Endothelial cell of umbilical vein (primary cell): ENCODE results near the gene ABLIM2. TPM values are rescaled to one million over a fixed set of nuclear protein-coding genes. Genes with fewer than 3 reads are reported as not detected.

ENCODE experiments used
- BruUV-seq: library from RNA; stranded (reverse); fragments of 400-500 nt; replicated peaks from 2 replicates; lab custom pipeline; 2021; lab: Mats Ljungman, UMichigan
- CTCF ChIA-PET: fragments of 300-600, 350-600 bp; sonication (Branson Sonifier 250); formaldehyde crosslinking; loops from one replicate; lab custom pipeline; 2021; ENCODE audit warnings: antibody characterized with exemption, inconsistent platforms; lab: Charles Lee
- POLR2A ChIA-PET: fragments of 300-600, 350-600 bp; sonication (Branson Sonifier 250); formaldehyde crosslinking; loops from one replicate; lab custom pipeline; 2021; ENCODE audit warnings: antibody characterized with exemption, inconsistent platforms; lab: Charles Lee
- DNase-seq: peaks from one replicate; pipeline ENCODE4 v3.0.0-alpha.2; 2011; ENCODE audit warnings: low read depth, low spot score
- FAIRE-seq: peaks from 2 replicates; lab custom pipeline; 2011; peaks lifted over from hg19 to GRCh38; lab: Jason Lieb, UNC
- H2AFZ ChIP-seq: 2 replicates; pipeline ENCODE4 v1.6.0; 2012; ENCODE audit warnings: low read depth, low read length, control low read depth, inconsistent platforms
- H3K27ac ChIP-seq: 2 replicates; pipeline ENCODE4 v1.5.1; 2011; ENCODE audit warnings: low read depth, mild to moderate bottlenecking, control low read depth, low read length, moderate library complexity; ENCODE audit not compliant: insufficient read depth
- H3K27me3 ChIP-seq, 2 experiments: 2 replicates each; pipeline versions ENCODE4 v1.6.0 to v1.6.1; 2011; ENCODE audit warnings: low read length in 2 of 2, mixed read lengths in 1 of 2; ENCODE audit not compliant: control insufficient read depth in 2 of 2, insufficient read depth in 2 of 2
- H3K36me3 ChIP-seq, 2 experiments: 2 replicates in 1 of 2; 3 replicates in 1 of 2; pipeline ENCODE4 v1.5.1; 2011; ENCODE audit warnings: low read length in 2 of 2, mild to moderate bottlenecking in 1 of 2, moderate library complexity in 1 of 2; ENCODE audit not compliant: control insufficient read depth in 2 of 2, insufficient read depth in 2 of 2; ENCODE audit errors: extremely low read depth in 1 of 2
- H3K4me1 ChIP-seq: 3 replicates; pipeline ENCODE4 v1.5.1; 2011; ENCODE audit warnings: mild to moderate bottlenecking, low read length; ENCODE audit not compliant: control insufficient read depth, insufficient read depth; ENCODE audit errors: extremely low read depth
- H3K4me2 ChIP-seq: 2 replicates; pipeline ENCODE4 v1.6.1; 2011; ENCODE audit warnings: low read length, control low read depth, mixed read lengths; ENCODE audit not compliant: insufficient read depth
- H3K4me3 ChIP-seq, 3 experiments: fragments of 200-600 bp in 1 of 3; sonication (generic), shearing (Covaris generic) in 1 of 3; replicated peaks in 1 of 3; 2 replicates each; pipeline ENCODE4 v1.5.1; 2011 to 2016; ENCODE audit warnings: control low read depth in 3 of 3, low read length in 3 of 3, mild to moderate bottlenecking in 2 of 3, inconsistent platforms in 1 of 3, low read depth in 1 of 3, moderate library complexity in 1 of 3; ENCODE audit not compliant: insufficient read depth in 1 of 3
- H3K79me2 ChIP-seq: 2 replicates; pipeline ENCODE4 v1.6.0; 2012; ENCODE audit warnings: low read length, inconsistent platforms; ENCODE audit not compliant: control insufficient read depth, insufficient read depth
- H3K9ac ChIP-seq: replicated peaks from 2 replicates; pipeline ENCODE3; 2011; ENCODE audit warnings: low read length, control low read depth; ENCODE audit not compliant: insufficient read depth; ENCODE audit errors: extremely low read depth
- H3K9me1 ChIP-seq: replicated peaks from 3 replicates; pipeline ENCODE4 v1.6.0; 2011; ENCODE audit warnings: mild to moderate bottlenecking, low read length; ENCODE audit not compliant: control insufficient read depth, insufficient read depth; ENCODE audit errors: extremely low read depth
- H3K9me3 ChIP-seq: replicated peaks from 2 replicates; pipeline ENCODE4 v1.5.1; 2012; ENCODE audit warnings: low read length, inconsistent platforms; ENCODE audit not compliant: control insufficient read depth, insufficient read depth
- H4K20me1 ChIP-seq: replicated peaks from 2 replicates; pipeline ENCODE3; 2011; ENCODE audit warnings: mild to moderate bottlenecking, low read length; ENCODE audit not compliant: control insufficient read depth, insufficient read depth; ENCODE audit errors: extremely low read depth
- EZH2 ChIP-seq: IDR thresholded peaks from 2 replicates; pipeline ENCODE4 v1.6.1; 2012; ENCODE audit warnings: borderline replicate concordance, low read depth, mild to moderate bottlenecking, moderate library complexity, low read length, inconsistent platforms; ENCODE audit not compliant: severe bottlenecking
- FOS ChIP-seq: IDR thresholded peaks from 2 replicates; pipeline ENCODE4 v1.6.1; 2011; ENCODE audit warnings: mild to moderate bottlenecking, low read length, moderate library complexity, borderline replicate concordance; ENCODE audit not compliant: insufficient read depth
- GATA2 ChIP-seq: IDR thresholded peaks from 2 replicates; pipeline ENCODE4 v1.7.0; 2011; ENCODE audit warnings: low read depth, mild to moderate bottlenecking, moderate library complexity, mixed read lengths, low read length; ENCODE audit not compliant: insufficient read length, insufficient read depth
- JUN ChIP-seq: IDR thresholded peaks from 2 replicates; pipeline ENCODE4 v1.6.1; 2011; ENCODE audit warnings: borderline replicate concordance, low read depth; ENCODE audit not compliant: insufficient read length, insufficient read depth
- MYC ChIP-seq: IDR thresholded peaks from one replicate; pipeline ENCODE4 v1.6.1; 2011; ENCODE audit warnings: mild to moderate bottlenecking, low read depth, low read length
- POLR2A ChIP-seq: IDR thresholded peaks from 2 replicates; pipeline ENCODE4 v1.6.1; 2012; ENCODE audit warnings: low read depth, mild to moderate bottlenecking, control low read depth, low read length
- POLR2AphosphoS5 ChIP-seq: IDR thresholded peaks from 2 replicates; pipeline ENCODE4 v1.6.1; 2012; ENCODE audit warnings: low read depth, mild to moderate bottlenecking, control low read depth, low read length, moderate library complexity; ENCODE audit not compliant: insufficient read depth
- dilution Hi-C: fragments of 300-500 bp; cut with MboI; formaldehyde crosslinking; loops from one replicate; pipeline ENCODE4 v1.15.0; 2019; ENCODE audit warnings: low sequenced_read_pairs; ENCODE audit not compliant: extremely low pct_ligation_motif_present
- intact Hi-C: fragments of 100-400 bp; cut with micrococcal nuclease; formaldehyde crosslinking; loops from one replicate; pipeline ENCODE4 v1.10.0; 2022
- polyA plus RNA-seq, 4 experiments: library from polyadenylated mRNA; depleted of rRNA in 3 of 4; stranded (reverse) in 3 of 4; unstranded in 1 of 4; fragments of >200 nt; gene quantifications; 2 replicates each; pipeline versions ENCODE4 v1.2.1 to v1.2.3, GENCODE V29; 2011 to 2012; ENCODE audit warnings: missing spikeins in 1 of 4
- total RNA-seq: library from RNA; stranded (reverse); gene quantifications from 2 replicates; pipeline ENCODE4 v1.2.3, GENCODE V29; 2021
- TF ChIP-seq, protein P1 (sequence below): IDR thresholded peaks from 2 replicates; pipeline ENCODE4 v1.6.1; 2011; ENCODE audit not compliant: insufficient read depth, insufficient read length
- TF ChIP-seq, protein P2 (sequence below), 2 donors: IDR thresholded peaks; 1 replicate in 1 of 2; 2 replicates in 1 of 2; pipeline ENCODE4 v1.5.1; 2011; ENCODE audit warnings: low read length in 2 of 2, mild to moderate bottlenecking in 2 of 2, moderate library complexity in 2 of 2, control low read depth in 1 of 2, inconsistent platforms in 1 of 2, low read depth in 1 of 2; ENCODE audit not compliant: insufficient read depth in 1 of 2; ENCODE audit errors: extremely low read depth in 1 of 2

ABLIM2 gene
- total and polyA plus RNA-seq, 2 donors (not counting 3 experiments of a cell fraction or from before 2014, with no cell fraction given), result 0.28 to 0.66 TPM

DNA sequence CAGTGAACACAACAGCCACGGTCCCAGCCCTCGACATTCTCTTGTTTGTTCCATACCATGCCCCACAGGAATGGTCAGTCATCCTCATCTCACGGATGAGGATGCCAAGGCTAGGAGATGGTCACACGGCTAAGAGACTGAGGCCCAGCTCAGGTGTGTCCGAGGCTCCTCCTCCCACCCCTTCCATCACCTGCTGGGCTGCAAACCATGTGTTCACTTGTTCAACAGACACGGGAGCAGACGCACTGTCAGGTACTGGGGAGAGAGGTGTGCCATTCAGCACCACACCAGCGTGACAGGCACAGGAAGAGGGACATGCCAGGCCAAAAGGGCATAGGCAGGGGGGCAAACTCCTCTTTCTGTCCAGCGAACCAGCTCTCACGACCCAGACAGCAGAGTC, 45.9 kb downstream of the ABLIM2 start:
- no peak for TF ChIP-seq JUN
- TF ChIP-seq, protein P1, sequence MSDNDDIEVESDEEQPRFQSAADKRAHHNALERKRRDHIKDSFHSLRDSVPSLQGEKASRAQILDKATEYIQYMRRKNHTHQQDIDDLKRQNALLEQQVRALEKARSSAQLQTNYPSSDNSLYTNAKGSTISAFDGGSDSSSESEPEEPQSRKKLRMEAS, result no peak
- ChIA-PET POLR2A (no interaction called here), CTCF (interaction anchor here (1.4 kb wide), 1 partner anchor 64 kb away, joined by 3 read pairs; no protein-coding TSS in a partner anchor)
- intact Hi-C loops, result no loop called here
- no peak overlapping the region for H3K4me2 ChIP-seq
- no peaks in the 10 kb centered on the region for H3K9me3 ChIP-seq
- no TSS peak for BruUV-seq
- dilution Hi-C loops, result no loop called here
- no peaks in the 10 kb centered on the region for H3K27me3 ChIP-seq
- DNase-seq, result no peak
- no peak overlapping the region for H2AFZ ChIP-seq
- H3K4me3 ChIP-seq, result no peak overlapping the region
- no peak overlapping the region for H3K9ac ChIP-seq
- no peaks in the 10 kb centered on the region for H3K4me1 ChIP-seq
- FAIRE-seq, result no peak
- H4K20me1 ChIP-seq, result no peaks in the 10 kb centered on the region
- H3K36me3 ChIP-seq, result no peaks in the 10 kb centered on the region
- no peak overlapping the region for H3K27ac ChIP-seq
- H3K9me1 ChIP-seq, result no peaks in the 10 kb centered on the region
- no peaks in the 10 kb centered on the region for H3K79me2 ChIP-seq

DNA sequence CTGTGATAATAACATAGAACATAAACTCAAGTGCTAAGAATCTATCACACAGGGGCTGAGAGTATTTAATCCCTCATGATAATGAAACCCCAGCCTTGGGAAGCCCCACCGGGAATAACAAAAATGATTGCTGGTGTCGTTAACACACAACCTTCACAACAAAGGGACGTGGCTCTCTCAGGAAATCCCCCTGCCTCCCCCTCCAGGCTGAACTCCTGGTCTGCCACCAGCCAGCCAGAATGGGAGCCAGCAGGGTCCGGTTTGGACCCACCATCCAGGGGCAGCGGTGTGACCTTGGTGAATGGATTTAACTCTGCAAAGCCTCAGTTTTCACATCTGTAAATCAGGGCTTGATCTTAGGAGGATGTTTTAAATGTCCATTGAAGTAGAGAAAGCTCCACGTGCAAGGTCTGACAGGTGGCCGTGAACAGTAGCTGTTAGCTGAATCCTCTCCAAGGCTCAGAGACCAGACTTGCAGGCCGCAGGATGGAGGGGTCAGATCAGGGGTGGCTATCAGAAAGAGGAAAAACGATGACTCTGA, 46.5 kb downstream of the ABLIM2 start:
- Histone ChIP-seq H3K36me3 (no peaks in the 10 kb centered on the region), H3K9me1 (no peaks in the 10 kb centered on the region), H3K9me3 (no peaks in the 10 kb centered on the region), H3K79me2 (no peaks in the 10 kb centered on the region), H3K9ac (no peak overlapping the region), H3K27ac (no peak overlapping the region), H3K4me1 (no peaks in the 10 kb centered on the region), H3K4me2 (no peak overlapping the region), H3K27me3 (no peaks in the 10 kb centered on the region), H2AFZ (no peak overlapping the region), H3K4me3 (no peak overlapping the region), H4K20me1 (no peaks in the 10 kb centered on the region)
- TF ChIP-seq GATA2 (no peak), POLR2A (no peak), MYC (no peak), POLR2AphosphoS5 (no peak), EZH2 (no peak), FOS (no peak), JUN (no peak)
- TF ChIP-seq, protein P1, result no peak
- TF ChIP-seq, protein P2, sequence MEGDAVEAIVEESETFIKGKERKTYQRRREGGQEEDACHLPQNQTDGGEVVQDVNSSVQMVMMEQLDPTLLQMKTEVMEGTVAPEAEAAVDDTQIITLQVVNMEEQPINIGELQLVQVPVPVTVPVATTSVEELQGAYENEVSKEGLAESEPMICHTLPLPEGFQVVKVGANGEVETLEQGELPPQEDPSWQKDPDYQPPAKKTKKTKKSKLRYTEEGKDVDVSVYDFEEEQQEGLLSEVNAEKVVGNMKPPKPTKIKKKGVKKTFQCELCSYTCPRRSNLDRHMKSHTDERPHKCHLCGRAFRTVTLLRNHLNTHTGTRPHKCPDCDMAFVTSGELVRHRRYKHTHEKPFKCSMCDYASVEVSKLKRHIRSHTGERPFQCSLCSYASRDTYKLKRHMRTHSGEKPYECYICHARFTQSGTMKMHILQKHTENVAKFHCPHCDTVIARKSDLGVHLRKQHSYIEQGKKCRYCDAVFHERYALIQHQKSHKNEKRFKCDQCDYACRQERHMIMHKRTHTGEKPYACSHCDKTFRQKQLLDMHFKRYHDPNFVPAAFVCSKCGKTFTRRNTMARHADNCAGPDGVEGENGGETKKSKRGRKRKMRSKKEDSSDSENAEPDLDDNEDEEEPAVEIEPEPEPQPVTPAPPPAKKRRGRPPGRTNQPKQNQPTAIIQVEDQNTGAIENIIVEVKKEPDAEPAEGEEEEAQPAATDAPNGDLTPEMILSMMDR (IDR thresholded peaks at IDR 0.05; ENCODE audit: extremely low read depth in 1 of 2, insufficient read depth in 1 of 2, low read depth in 1 of 2, low read length in 2 of 2), result no peak
- dilution Hi-C loops (no loop called here), intact Hi-C loops (no loop called here)
- ChIA-PET CTCF (interaction anchor here (1.4 kb wide), 1 partner anchor 65 kb away, joined by 3 read pairs; no protein-coding TSS in a partner anchor), POLR2A (no interaction called here)
- BruUV-seq, result no TSS peak
- no peak for DNase-seq
- no peak for FAIRE-seq
